ENCODE measurements around the gene TRAF2. TPM values are rescaled to one million over a fixed set of nuclear protein-coding genes. Genes with fewer than 3 reads are reported as not detected.

Gene TRAF2
- total RNA-seq, 1 donor from 2014 or later, result 14.4 TPM

- TF ChIP-seq EZH2 (IDR thresholded peaks at IDR 0.05; ENCODE audit: insufficient read depth, low read length), result no peak
- TF ChIP-seq CTCF (IDR thresholded peaks at IDR 0.05; ENCODE audit: insufficient read depth, low read depth, low read length), result no peak
- no peaks in the 10 kb centered on the region for H3K9me3 ChIP-seq (ENCODE audit: insufficient read depth, low read depth, low read length)
- peaks cover 3% of the 10 kb centered on the region for H3K9me3 Mint-ChIP-seq (ENCODE audit: unreplicated experiment)
- H2AFZ ChIP-seq (ENCODE audit: low read depth, low read length), result no peak overlapping the region
- no peak for DNase-seq (ENCODE audit: low read depth)
- no peak overlapping the region for H3K4me3 ChIP-seq (ENCODE audit: insufficient read depth, low read depth, low read length)
- H3K9ac ChIP-seq (ENCODE audit: low read length), result no peak overlapping the region
- peaks cover 5% of the 10 kb centered on the region for H3K4me1 Mint-ChIP-seq (ENCODE audit: low read depth, unreplicated experiment)
- no peak overlapping the region for H3K4me2 ChIP-seq (ENCODE audit: low read length)
- H3K27ac ChIP-seq (ENCODE audit: low read depth, low read length), result no peak overlapping the region
- no peaks in the 10 kb centered on the region for H3K4me1 ChIP-seq (ENCODE audit: insufficient read depth, low read length)
- H3K4me3 Mint-ChIP-seq (ENCODE audit: unreplicated experiment), result no peak overlapping the region
- no peaks in the 10 kb centered on the region for H3K36me3 Mint-ChIP-seq (ENCODE audit: low read depth, unreplicated experiment)
- no peaks in the 10 kb centered on the region for H3K27me3 ChIP-seq (ENCODE audit: insufficient read depth, low read length)
- no peak overlapping the region for H3K27ac Mint-ChIP-seq (ENCODE audit: unreplicated experiment)
- FAIRE-seq, result no peak
- no peaks in the 10 kb centered on the region for H3K79me2 ChIP-seq (ENCODE audit: insufficient read depth, low read length)
- no peaks in the 10 kb centered on the region for H4K20me1 ChIP-seq (ENCODE audit: insufficient read depth, low read length)
- peaks cover 14% of the 10 kb centered on the region for H3K27me3 Mint-ChIP-seq (ENCODE audit: low read depth, unreplicated experiment)
- H3K36me3 ChIP-seq (ENCODE audit: insufficient read depth, low read length), result no peaks in the 10 kb centered on the region
These were observed 72.9 kb downstream of the TRAF2 start for GRCh38 chr9:136958898-136959850.

- H3K27ac Mint-ChIP-seq (ENCODE audit: unreplicated experiment), result no peak overlapping the region
- H3K36me3 Mint-ChIP-seq (ENCODE audit: low read depth, unreplicated experiment), result no peaks in the 10 kb centered on the region
- FAIRE-seq (no peak), DNase-seq (ENCODE audit: low read depth) (no peak)
- H3K4me2 ChIP-seq (ENCODE audit: low read length), result no peak overlapping the region
- H3K9me3 Mint-ChIP-seq (ENCODE audit: unreplicated experiment), result peaks cover 3% of the 10 kb centered on the region
- H3K79me2 ChIP-seq (ENCODE audit: insufficient read depth, low read length), result no peaks in the 10 kb centered on the region
- peaks cover 12% of the 10 kb centered on the region for H3K27me3 Mint-ChIP-seq (ENCODE audit: low read depth, unreplicated experiment)
- no peaks in the 10 kb centered on the region for H4K20me1 ChIP-seq (ENCODE audit: insufficient read depth, low read length)
- no peaks in the 10 kb centered on the region for H3K4me1 ChIP-seq (ENCODE audit: insufficient read depth, low read length)
- no peaks in the 10 kb centered on the region for H3K9me3 ChIP-seq (ENCODE audit: insufficient read depth, low read depth, low read length)
- H3K27ac ChIP-seq (ENCODE audit: low read depth, low read length), result no peak overlapping the region
- TF ChIP-seq EZH2 (IDR thresholded peaks at IDR 0.05; ENCODE audit: insufficient read depth, low read length) (no peak), CTCF (IDR thresholded peaks at IDR 0.05; ENCODE audit: insufficient read depth, low read depth, low read length) (no peak)
- H3K4me3 ChIP-seq (ENCODE audit: insufficient read depth, low read depth, low read length), result no peak overlapping the region
- no peak overlapping the region for H3K4me3 Mint-ChIP-seq (ENCODE audit: unreplicated experiment)
- H3K27me3 ChIP-seq (ENCODE audit: insufficient read depth, low read length), result no peaks in the 10 kb centered on the region
- no peak overlapping the region for H3K9ac ChIP-seq (ENCODE audit: low read length)
- peaks cover 5% of the 10 kb centered on the region for H3K4me1 Mint-ChIP-seq (ENCODE audit: low read depth, unreplicated experiment)
- H2AFZ ChIP-seq (ENCODE audit: low read depth, low read length), result no peak overlapping the region
- no peaks in the 10 kb centered on the region for H3K36me3 ChIP-seq (ENCODE audit: insufficient read depth, low read length)
These were observed 74.1 kb downstream of the TRAF2 start for GRCh38 chr9:136960212-136960937.

Measured in astrocyte (in vitro differentiated cells and primary cell).